H1 (cell line): ENCODE measurements around the gene ACP3. TPM values are rescaled to one million over a fixed set of nuclear protein-coding genes. Genes with fewer than 3 reads are reported as not detected.

Source experiments
- CTCF ChIA-PET: fragments of 300-600 bp; sonication (Branson Sonifier 250); formaldehyde crosslinking; loops from one replicate; lab custom pipeline; 2021; ENCODE audit not compliant: partially characterized antibody; lab: Charles Lee
- POLR2A ChIA-PET: fragments of 300-600 bp; sonication (Branson Sonifier 250); formaldehyde crosslinking; loops from one replicate; lab custom pipeline; 2021; ENCODE audit warnings: inconsistent platforms; ENCODE audit not compliant: partially characterized antibody; lab: Charles Lee
- DNase-seq, 2 experiments: peaks; one replicate each; pipeline versions ENCODE4 v3.0.0 to v3.0.0-alpha.2; 2010 to 2022; ENCODE audit warnings: low spot score in 2 of 2, low read depth in 1 of 2, mixed read lengths in 1 of 2
- FAIRE-seq: peaks from 2 replicates; lab custom pipeline; 2011; peaks lifted over from hg19 to GRCh38; lab: Jason Lieb, UNC
- H2AFZ ChIP-seq: 2 replicates; pipeline ENCODE4 v1.8.1; 2012; ENCODE audit warnings: low read length, inconsistent platforms
- H2AK5ac ChIP-seq: 2 replicates; pipeline ENCODE4 v1.6.1; 2013; ENCODE audit warnings: low read depth, low read length
- H2BK120ac ChIP-seq: replicated peaks from 2 replicates; pipeline ENCODE3; 2013; ENCODE audit warnings: low read depth, low read length, inconsistent platforms
- H2BK12ac ChIP-seq: 2 replicates; pipeline ENCODE4 v1.6.1; 2013; ENCODE audit warnings: low read depth, low read length
- H2BK15ac ChIP-seq: 2 replicates; pipeline ENCODE4 v1.6.1; 2013; ENCODE audit warnings: low read length
- H2BK20ac ChIP-seq: 2 replicates; pipeline ENCODE4 v1.6.1; 2013; ENCODE audit warnings: low read length
- H2BK5ac ChIP-seq: 2 replicates; pipeline ENCODE4 v1.6.1; 2013; ENCODE audit warnings: low read depth, low read length
- H3K14ac ChIP-seq: 2 replicates; pipeline ENCODE4 v1.6.1; 2013; ENCODE audit warnings: inconsistent platforms; ENCODE audit not compliant: insufficient read length
- H3K18ac ChIP-seq: 2 replicates; pipeline ENCODE4 v1.6.1; 2013; ENCODE audit warnings: low read length; ENCODE audit errors: extremely low read depth
- H3K23ac ChIP-seq: 2 replicates; pipeline ENCODE4 v1.6.1; 2013; ENCODE audit warnings: inconsistent platforms; ENCODE audit not compliant: insufficient read length
- H3K23me2 ChIP-seq: 2 replicates; pipeline ENCODE4 v1.6.1; 2013; ENCODE audit warnings: low read depth, low read length
- H3K27ac ChIP-seq: 2 replicates; pipeline ENCODE4 v1.6.1; 2011; ENCODE audit warnings: low read depth, low read length, inconsistent platforms
- H3K27me3 ChIP-seq, 4 experiments: replicated peaks in 1 of 4; 1 replicate in 1 of 4; 2 replicates in 3 of 4; pipeline versions ENCODE4 v1.6.1 to v1.8.1; 2011 to 2013; ENCODE audit warnings: low read length in 3 of 4, mild to moderate bottlenecking in 3 of 4, inconsistent platforms in 2 of 4, mixed read lengths in 2 of 4, moderate library complexity in 1 of 4; ENCODE audit not compliant: control insufficient read depth in 3 of 4, insufficient read depth in 3 of 4; ENCODE audit errors: extremely low read depth in 1 of 4
- H3K36me3 ChIP-seq, 4 experiments: 2 replicates each; pipeline versions ENCODE4 v1.6.1 to v1.8.1; 2011 to 2013; ENCODE audit warnings: mild to moderate bottlenecking in 4 of 4, low read length in 3 of 4, moderate library complexity in 2 of 4, control low read depth in 1 of 4, inconsistent platforms in 1 of 4; ENCODE audit not compliant: insufficient read depth in 4 of 4, control insufficient read depth in 2 of 4
- H3K4ac ChIP-seq: replicated peaks from 2 replicates; pipeline ENCODE3; 2013; ENCODE audit warnings: low read length, low read depth, mixed read lengths, inconsistent platforms; ENCODE audit not compliant: insufficient read length
- H3K4me1 ChIP-seq, 4 experiments: replicated peaks in 1 of 4; 1 replicate in 1 of 4; 2 replicates in 3 of 4; pipeline versions ENCODE4 v1.6.1 to v1.8.1; 2011 to 2013; ENCODE audit warnings: low read length in 3 of 4, inconsistent platforms in 2 of 4, mixed read lengths in 1 of 4; ENCODE audit not compliant: insufficient read depth in 4 of 4, control insufficient read depth in 3 of 4
- H3K4me2 ChIP-seq, 2 experiments: 2 replicates each; pipeline versions ENCODE4 v1.6.1 to v1.8.1; 2011 to 2013; ENCODE audit warnings: low read depth in 2 of 2, low read length in 2 of 2, control low read depth in 1 of 2, inconsistent platforms in 1 of 2, mild to moderate bottlenecking in 1 of 2; ENCODE audit not compliant: insufficient read depth in 1 of 2
- H3K4me3 ChIP-seq, 4 experiments: fragments of 200-600, 300-600 bp in 1 of 4; sonication (generic), shearing (Covaris generic), sonication (Bioruptor Twin) in 1 of 4; 2 replicates each; pipeline versions ENCODE4 v1.5.1 to v1.8.1; 2011 to 2016; ENCODE audit warnings: low read length in 4 of 4, low read depth in 3 of 4, control low read depth in 2 of 4, inconsistent platforms in 2 of 4, mild to moderate bottlenecking in 2 of 4, mixed read lengths in 1 of 4, moderate library complexity in 1 of 4; ENCODE audit not compliant: insufficient read depth in 2 of 4; ENCODE audit errors: extremely low read depth in 1 of 4
- H3K56ac ChIP-seq: replicated peaks from 2 replicates; pipeline ENCODE3; 2013; ENCODE audit warnings: low read depth, mild to moderate bottlenecking, mixed read lengths, low read length, inconsistent platforms; ENCODE audit not compliant: insufficient read length
- H3K79me1 ChIP-seq: 2 replicates; pipeline ENCODE4 v1.6.1; 2013; ENCODE audit warnings: low read depth, low read length, control low read depth
- H3K79me2 ChIP-seq, 2 experiments: 2 replicates each; pipeline versions ENCODE4 v1.6.1 to v1.8.1; 2012 to 2013; ENCODE audit warnings: low read length in 2 of 2, mild to moderate bottlenecking in 2 of 2, inconsistent platforms in 1 of 2; ENCODE audit not compliant: insufficient read depth in 2 of 2, control insufficient read depth in 1 of 2
- H3K9ac ChIP-seq, 4 experiments: replicated peaks in 1 of 4; 1 replicate in 1 of 4; 2 replicates in 3 of 4; pipeline versions ENCODE4 v1.6.1 to v1.8.1; 2011 to 2013; ENCODE audit warnings: low read depth in 3 of 4, low read length in 3 of 4, control low read depth in 2 of 4, mild to moderate bottlenecking in 2 of 4, moderate library complexity in 2 of 4, inconsistent platforms in 1 of 4; ENCODE audit errors: extremely low read depth in 1 of 4
- H3K9me3 ChIP-seq, 2 experiments: 2 replicates each; pipeline versions ENCODE4 v1.6.1 to v1.8.1; 2012 to 2013; ENCODE audit warnings: mild to moderate bottlenecking in 2 of 2, moderate library complexity in 2 of 2, control low read depth in 1 of 2, inconsistent platforms in 1 of 2, low read depth in 1 of 2, low read length in 1 of 2, mixed read lengths in 1 of 2; ENCODE audit not compliant: insufficient read depth in 2 of 2
- H4K20me1 ChIP-seq, 2 experiments: replicated peaks in 1 of 2; 2 replicates each; pipeline versions ENCODE3 to v1.8.1; 2011 to 2013; ENCODE audit warnings: inconsistent platforms in 2 of 2, low read length in 2 of 2, mild to moderate bottlenecking in 1 of 2; ENCODE audit not compliant: insufficient read depth in 2 of 2, control insufficient read depth in 1 of 2
- H4K5ac ChIP-seq: 2 replicates; pipeline ENCODE4 v1.6.1; 2013; ENCODE audit warnings: low read length, low read depth, mixed read lengths, inconsistent platforms; ENCODE audit not compliant: insufficient read length
- H4K8ac ChIP-seq: 2 replicates; pipeline ENCODE4 v1.8.0; 2013; ENCODE audit warnings: mild to moderate bottlenecking, moderate library complexity, low read length, inconsistent platforms; ENCODE audit not compliant: insufficient read depth; ENCODE audit errors: extremely low read depth
- H4K91ac ChIP-seq: replicated peaks from 2 replicates; pipeline ENCODE3; 2013; ENCODE audit warnings: low read length, mixed read lengths, inconsistent platforms; ENCODE audit not compliant: insufficient read length
- ASH2L ChIP-seq: fragments of 200-600, 300-600 bp; sonication (generic); IDR thresholded peaks from one replicate; pipeline ENCODE4 v1.7.1; 2017; ENCODE audit warnings: low read length
- ATF3 ChIP-seq: IDR thresholded peaks from 2 replicates; pipeline ENCODE4 v1.6.1; 2011; ENCODE audit warnings: low read depth, mild to moderate bottlenecking, low read length; ENCODE audit not compliant: insufficient read depth
- BCL11A ChIP-seq, 2 experiments: IDR thresholded peaks; one replicate each; pipeline ENCODE4 v1.6.1; 2011; ENCODE audit warnings: low read depth in 2 of 2, low read length in 2 of 2, mild to moderate bottlenecking in 2 of 2
- CHD2 ChIP-seq: IDR thresholded peaks from 2 replicates; pipeline ENCODE4 v1.6.1; 2012; ENCODE audit warnings: low read length, improper control_type of control experiment
- CREB1 ChIP-seq: IDR thresholded peaks from 2 replicates; pipeline ENCODE4 v1.6.1; 2012; ENCODE audit warnings: inconsistent platforms
- CTBP2 ChIP-seq: IDR thresholded peaks from 2 replicates; pipeline ENCODE4 v1.7.0; 2011; ENCODE audit warnings: borderline replicate concordance, mild to moderate bottlenecking, moderate library complexity, mixed read lengths, low read length; ENCODE audit not compliant: insufficient read depth, insufficient read length
- EZH2 ChIP-seq: fragments of 200-600 bp; sonication (generic); IDR thresholded peaks from 2 replicates; pipeline ENCODE4 v1.7.1; 2012; ENCODE audit warnings: low read depth, mild to moderate bottlenecking, moderate library complexity, low read length, inconsistent platforms; ENCODE audit not compliant: severe bottlenecking
- POLR2A ChIP-seq, 2 experiments: IDR thresholded peaks; 1 replicate in 1 of 2; 2 replicates in 1 of 2; pipeline ENCODE4 v1.6.1; 2011; ENCODE audit warnings: low read depth in 2 of 2, low read length in 2 of 2, mild to moderate bottlenecking in 2 of 2; ENCODE audit errors: control extremely low read depth in 1 of 2
- POLR2AphosphoS5 ChIP-seq: IDR thresholded peaks from 2 replicates; pipeline ENCODE4 v1.6.1; 2011; ENCODE audit warnings: low read depth, low read length
- SRF ChIP-seq: IDR thresholded peaks from 2 replicates; pipeline ENCODE4 v1.6.1; 2011; ENCODE audit warnings: mild to moderate bottlenecking, low read depth, low read length, moderate library complexity
- TAF7 ChIP-seq: optimal IDR thresholded peaks from 2 replicates; pipeline ENCODE3; 2011; ENCODE audit warnings: low read depth, mild to moderate bottlenecking, inconsistent platforms, low read length, moderate library complexity, borderline replicate concordance
- polyA plus RNA-seq, 7 experiments: library from polyadenylated mRNA; depleted of rRNA in 3 of 7; stranded (reverse) in 5 of 7; unstranded in 2 of 7; fragments of >200 nt in 5 of 7; fragments of 200-250 nt in 2 of 7; gene quantifications; 1 replicate in 5 of 7; 2 replicates in 1 of 7; 4 replicates in 1 of 7; pipeline versions ENCODE4 v1.2.1 to v1.2.3, GENCODE V29; 2011 to 2013; ENCODE audit warnings: missing spikeins in 2 of 7, mixed read lengths in 2 of 7
- total RNA-seq: library from RNA; stranded (reverse); fragmentation: NEBNext Ultra II Directional; extraction: Animal tissue kit (Norgen Biotek cat#: 25700); gene quantifications from 2 replicates; pipeline ENCODE4 v1.2.1, GENCODE V29; 2021
- TF ChIP-seq, protein P1 (sequence below): IDR thresholded peaks from 2 replicates; pipeline ENCODE4 v1.6.1; 2012; ENCODE audit warnings: inconsistent platforms

The ACP3 gene
- total and polyA plus RNA-seq, 2 of the 8 experiments (the other 6 are each of a cell fraction or from before 2014, with no cell fraction given) = 1.2 to 1.4 TPM

DNA sequence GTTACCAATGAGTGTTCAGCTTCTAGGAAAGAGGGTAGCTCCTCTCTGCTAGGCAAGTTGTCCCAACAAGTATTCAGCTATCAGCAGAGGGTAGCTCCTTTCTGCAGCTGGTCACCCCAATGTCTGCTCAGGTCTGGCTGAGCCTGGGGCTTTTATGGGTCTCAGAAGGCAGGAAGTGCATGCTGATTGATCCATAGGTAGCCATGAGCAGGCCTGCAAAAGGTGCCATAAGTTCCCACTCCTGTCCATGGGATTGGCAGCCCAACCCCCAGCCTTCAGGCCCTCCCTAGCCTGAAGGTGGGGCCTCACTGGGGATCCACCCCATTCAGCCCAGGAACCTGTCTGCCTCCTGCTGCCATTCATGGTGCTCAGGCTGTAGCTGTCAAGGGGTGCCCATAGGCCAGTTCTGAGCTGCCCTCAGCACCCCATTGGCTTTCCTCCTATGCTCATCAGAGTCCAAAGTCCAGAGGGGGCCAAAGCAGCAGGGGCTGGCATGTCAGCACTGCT lies 65.5 kb downstream of the ACP3 start:
- peak in 1 of 2 experiments; percentile 66 for DNase-seq
- POLR2A ChIA-PET = interaction anchor here (1.2 to 3.5 kb wide), 8 partner anchors 10 to 39 kb away, joined by 3 to 26 read pairs (median 6); partner anchors contain the start of gene DNAJC13
- peak; percentile 53 to 77 for TF ChIP-seq POLR2A (IDR thresholded peaks at IDR 0.05; ENCODE audit: control extremely low read depth in 1 of 2, low read depth in 2 of 2, low read length in 2 of 2)
- TF ChIP-seq CTBP2 = no peak
- TF ChIP-seq, protein P1, sequence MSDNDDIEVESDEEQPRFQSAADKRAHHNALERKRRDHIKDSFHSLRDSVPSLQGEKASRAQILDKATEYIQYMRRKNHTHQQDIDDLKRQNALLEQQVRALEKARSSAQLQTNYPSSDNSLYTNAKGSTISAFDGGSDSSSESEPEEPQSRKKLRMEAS = 0 out of 2 replicates have a peak, but pooled peaks have one; percentile 21
- no peak for TF ChIP-seq CREB1
- TF ChIP-seq EZH2 = no peak
- TF ChIP-seq ATF3 = 0 out of 2 replicates have a peak, but pooled peaks have one; percentile 20
- TF ChIP-seq CHD2 = no peak
- peak; percentile 77 for TF ChIP-seq POLR2AphosphoS5
- TF ChIP-seq BCL11A (IDR thresholded peaks at IDR 0.05; ENCODE audit: low read depth in 2 of 2, low read length in 2 of 2) = no peak
- peak; percentile 66 for TF ChIP-seq ASH2L
- TF ChIP-seq SRF = no peak
- no peak for TF ChIP-seq TAF7

More for the DNA sequence above, 65.5 kb downstream of the ACP3 start:
- no peak overlapping the region for H2BK15ac ChIP-seq
- peak overlapping the region; percentile 82 for H3K18ac ChIP-seq
- FAIRE-seq = no peak
- H3K4me2 ChIP-seq = peak overlapping the region; percentile 42 to 63
- H2AFZ ChIP-seq = no peak overlapping the region
- H2AK5ac ChIP-seq = peak overlapping the region; percentile 89
- H3K27me3 ChIP-seq = no peaks in the 10 kb centered on the region
- H4K91ac ChIP-seq = peak overlapping the region; percentile 98
- H2BK120ac ChIP-seq = peak overlapping the region; percentile 99
- CTCF ChIA-PET = interaction anchor here (0.7 to 3.5 kb wide), 7 partner anchors 14 to 170 kb away, joined by 3 to 27 read pairs (median 8); no protein-coding TSS in a partner anchor
- no peak overlapping the region for H3K56ac ChIP-seq
- H3K4me3 ChIP-seq = peak overlapping the region in 2 of 4 experiments; percentile 4 to 46; a peak in 1 of 8 replicates
- peaks cover 18 to 25% (median 21%) of the 10 kb centered on the region in 4 experiments for H3K4me1 ChIP-seq
- peak overlapping the region; percentile 100 for H3K4ac ChIP-seq
- H3K79me2 ChIP-seq = peaks cover 0 to 15% of the 10 kb centered on the region in 2 experiments; a peak in 2 of 4 replicates
- no peak overlapping the region for H3K9ac ChIP-seq
- peaks cover 0 to 4% of the 10 kb centered on the region in 2 experiments; a peak in 1 of 4 replicates for H3K9me3 ChIP-seq
- H3K23ac ChIP-seq = no peak overlapping the region
- peak overlapping the region; percentile 92 for H2BK12ac ChIP-seq
- H3K23me2 ChIP-seq = no peaks in the 10 kb centered on the region
- peak overlapping the region; percentile 2 for H4K5ac ChIP-seq
- no peaks in the 10 kb centered on the region for H3K36me3 ChIP-seq
- H4K8ac ChIP-seq = no peak overlapping the region
- peak overlapping the region; percentile 76 for H2BK20ac ChIP-seq
- H2BK5ac ChIP-seq = peak overlapping the region; percentile 98
- no peaks in the 10 kb centered on the region for H4K20me1 ChIP-seq
- no peaks in the 10 kb centered on the region; the same call in 1 of the 2 replicates for H3K79me1 ChIP-seq
- no peak overlapping the region for H3K14ac ChIP-seq
- H3K27ac ChIP-seq = peak overlapping the region; percentile 84
